Natural killer cell (primary cell): ENCODE results near the gene BSND. TPM values are rescaled to one million over a fixed set of nuclear protein-coding genes. Genes with fewer than 3 reads are reported as not detected.

Source experiments
- ATAC-seq, 3 donors: fragments of 150-1000 bp in 2 of 3; fragments of 200-7000 bp in 1 of 3; cut with Tn5 transposase; 1 replicate in 1 of 3; 2 replicates in 2 of 3; pipeline ENCODE4 v1.10.0; 2021; ENCODE audit warnings: mild to moderate bottlenecking in 2 of 3, moderate library complexity in 2 of 3
- DNase-seq, 2 donors: peaks; one replicate each; pipeline versions ENCODE4 v3.0.0 to v3.0.0-alpha.2; 2013 to 2021; ENCODE audit warnings: mixed read lengths in 1 of 2
- H3K27ac ChIP-seq: one replicate; pipeline ENCODE4 v1.5.1; 2013; ENCODE audit warnings: mild to moderate bottlenecking, low read length
- H3K27me3 ChIP-seq: one replicate; pipeline ENCODE4 v1.6.1; 2013; ENCODE audit warnings: low read length; ENCODE audit not compliant: control insufficient read depth, insufficient read depth
- H3K36me3 ChIP-seq: one replicate; pipeline ENCODE4 v1.6.1; 2013; ENCODE audit warnings: low read length; ENCODE audit not compliant: control insufficient read depth, insufficient read depth
- H3K4me1 ChIP-seq: one replicate; pipeline ENCODE4 v1.6.1; 2013; ENCODE audit warnings: low read length; ENCODE audit not compliant: control insufficient read depth, insufficient read depth
- H3K4me3 ChIP-seq: one replicate; pipeline ENCODE4 v1.5.1; 2013; ENCODE audit warnings: low read length
- H3K9me3 ChIP-seq: one replicate; pipeline ENCODE4 v1.6.1; 2013; ENCODE audit warnings: low read length; ENCODE audit not compliant: control insufficient read depth, insufficient read depth
- H3K27ac Mint-ChIP-seq, 2 donors: one replicate each; pipeline ENCODE4 v1.8.0; 2022; ENCODE audit warnings: mild to moderate bottlenecking in 2 of 2, mixed read lengths in 2 of 2, moderate library complexity in 1 of 2
- H3K27me3 Mint-ChIP-seq, 2 donors: one replicate each; pipeline ENCODE4 v1.8.0; 2022; ENCODE audit warnings: low read depth in 2 of 2, mixed read lengths in 2 of 2
- H3K36me3 Mint-ChIP-seq: one replicate; pipeline ENCODE4 v1.8.0; 2022; ENCODE audit warnings: mixed read lengths
- H3K4me1 Mint-ChIP-seq, 2 donors: one replicate each; pipeline ENCODE4 v1.8.0; 2022; ENCODE audit warnings: mixed read lengths in 2 of 2
- H3K4me3 Mint-ChIP-seq: one replicate; pipeline ENCODE4 v1.8.0; 2022; ENCODE audit warnings: mild to moderate bottlenecking, moderate library complexity, mixed read lengths
- H3K9me3 Mint-ChIP-seq, 2 donors: one replicate each; pipeline ENCODE4 v1.8.0; 2022; ENCODE audit warnings: mixed read lengths in 2 of 2
- WGBS: methylation state at CpG from one replicate; pipeline ENCODE4 v1.1.7; 2013; ENCODE audit warnings: missing lambda C conversion rate; ENCODE audit not compliant: insufficient coverage; 5-methylcytosine and 5-hydroxymethylcytosine counted together
- intact Hi-C: fragments of 100-400 bp; cut with micrococcal nuclease; formaldehyde crosslinking; loops from one replicate; pipeline ENCODE4 v1.14.2; 2022
- total RNA-seq, 4 donors: library from RNA; stranded (reverse); fragments of 120-200 nt in 1 of 4; gene quantifications; one replicate each; pipeline versions ENCODE4 v1.2.3 to v1.2.4, GENCODE V29; 2013 to 2022
- TF ChIP-seq, protein P1 (sequence below): fragments of 200-600 bp; IDR thresholded peaks from one replicate; pipeline ENCODE4 v1.8.0; 2022; ENCODE audit warnings: antibody characterized with exemption

The BSND gene
- total RNA-seq, 3 donors from 2014 or later (not counting 1 experiment from before 2014, with no cell fraction given): not detected

GRCh38 chr1:54988975-54989374 lies 9.8 kb upstream of the BSND start:
- TF ChIP-seq, protein P1, sequence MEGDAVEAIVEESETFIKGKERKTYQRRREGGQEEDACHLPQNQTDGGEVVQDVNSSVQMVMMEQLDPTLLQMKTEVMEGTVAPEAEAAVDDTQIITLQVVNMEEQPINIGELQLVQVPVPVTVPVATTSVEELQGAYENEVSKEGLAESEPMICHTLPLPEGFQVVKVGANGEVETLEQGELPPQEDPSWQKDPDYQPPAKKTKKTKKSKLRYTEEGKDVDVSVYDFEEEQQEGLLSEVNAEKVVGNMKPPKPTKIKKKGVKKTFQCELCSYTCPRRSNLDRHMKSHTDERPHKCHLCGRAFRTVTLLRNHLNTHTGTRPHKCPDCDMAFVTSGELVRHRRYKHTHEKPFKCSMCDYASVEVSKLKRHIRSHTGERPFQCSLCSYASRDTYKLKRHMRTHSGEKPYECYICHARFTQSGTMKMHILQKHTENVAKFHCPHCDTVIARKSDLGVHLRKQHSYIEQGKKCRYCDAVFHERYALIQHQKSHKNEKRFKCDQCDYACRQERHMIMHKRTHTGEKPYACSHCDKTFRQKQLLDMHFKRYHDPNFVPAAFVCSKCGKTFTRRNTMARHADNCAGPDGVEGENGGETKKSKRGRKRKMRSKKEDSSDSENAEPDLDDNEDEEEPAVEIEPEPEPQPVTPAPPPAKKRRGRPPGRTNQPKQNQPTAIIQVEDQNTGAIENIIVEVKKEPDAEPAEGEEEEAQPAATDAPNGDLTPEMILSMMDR: no peak
- Histone ChIP-seq H3K27me3 (no peaks in the 10 kb centered on the region), H3K36me3 (no peaks in the 10 kb centered on the region), H3K4me1 (no peaks in the 10 kb centered on the region), H3K4me3 (no peak overlapping the region), H3K27ac (no peak overlapping the region), H3K9me3 (no peaks in the 10 kb centered on the region)
- Mint-ChIP-seq H3K4me3 (no peak overlapping the region), H3K4me1 (no peaks in the 10 kb centered on the region), H3K36me3 (no peaks in the 10 kb centered on the region), H3K9me3 (no peaks in the 10 kb centered on the region), H3K27ac (no peak overlapping the region), H3K27me3 (peaks cover 2 to 5% of the 10 kb centered on the region in 2 donors)
- 88% methylated on average over 4 of the region's 4 CpGs for WGBS
- DNase-seq: no peak
- no peak for ATAC-seq
- intact Hi-C loops: no loop called here

- no peak overlapping the region for H3K4me3 Mint-ChIP-seq
- TF ChIP-seq, protein P1: no peak
These were observed 9.3 kb upstream of the BSND start for GRCh38 chr1:54989473-54989872.

GRCh38 chr1:54989968-54990810 lies 8.5 kb upstream of the BSND start:
- intact Hi-C loops: no loop called here
- H3K27me3 Mint-ChIP-seq: peaks cover 5 to 7% of the 10 kb centered on the region in 2 donors
- H3K27ac Mint-ChIP-seq: no peak overlapping the region

More at GRCh38 chr1:54989473-54989872, 9.3 kb upstream of the BSND start:
- Mint-ChIP-seq H3K4me1 (no peaks in the 10 kb centered on the region), H3K27me3 (peaks cover under 1 to 3% of the 10 kb centered on the region in 2 donors), H3K36me3 (no peaks in the 10 kb centered on the region), H3K9me3 (no peaks in the 10 kb centered on the region), H3K27ac (no peak overlapping the region)
- no peak for DNase-seq
- Histone ChIP-seq H3K9me3 (no peaks in the 10 kb centered on the region), H3K36me3 (no peaks in the 10 kb centered on the region), H3K27me3 (no peaks in the 10 kb centered on the region), H3K4me3 (no peak overlapping the region), H3K4me1 (no peaks in the 10 kb centered on the region), H3K27ac (no peak overlapping the region)
- ATAC-seq: no peak
- 82% methylated on average over 8 of the region's 8 CpGs for WGBS
- intact Hi-C loops: no loop called here

More at GRCh38 chr1:54989968-54990810, 8.5 kb upstream of the BSND start:
- peaks cover 3% of the 10 kb centered on the region for H3K4me1 ChIP-seq
- ATAC-seq: no peak
- Mint-ChIP-seq H3K36me3 (no peaks in the 10 kb centered on the region), H3K9me3 (no peaks in the 10 kb centered on the region), H3K4me1 (peaks cover 4 to 6% of the 10 kb centered on the region in 2 donors), H3K4me3 (no peak overlapping the region)
- no peak overlapping the region for H3K27ac ChIP-seq
- H3K27me3 ChIP-seq: no peaks in the 10 kb centered on the region
- TF ChIP-seq, protein P1: no peak
- H3K4me3 ChIP-seq: no peak overlapping the region
- 75% methylated on average over 12 of the region's 13 CpGs for WGBS
- H3K9me3 ChIP-seq: no peaks in the 10 kb centered on the region
- DNase-seq: no peak
- no peaks in the 10 kb centered on the region for H3K36me3 ChIP-seq
